K562 (cell line): ENCODE results near the gene CACTIN. TPM values are rescaled to one million over a fixed set of nuclear protein-coding genes. Genes with fewer than 3 reads are reported as not detected.
A peak's percentile ranks its signal among the peaks of the same experiment; 100 is the strongest.

Source experiments
- BRD4 ChIP-seq: fragments of 200-600 bp; sonication (generic); IDR thresholded peaks from 2 replicates; pipeline ENCODE4 v1.6.1; 2017; ENCODE audit warnings: inconsistent platforms
- BRD9 ChIP-seq: fragments of 450-650 bp; IDR thresholded peaks from 2 replicates; pipeline ENCODE4 v1.6.1; 2018; ENCODE audit warnings: low read depth; ENCODE audit not compliant: partially characterized antibody
- CC2D1A ChIP-seq: fragments of 450-650 bp; IDR thresholded peaks from 2 replicates; pipeline ENCODE4 v1.6.1; 2017; ENCODE audit warnings: mild to moderate bottlenecking
- CHD7 ChIP-seq: fragments of 200-600 bp; sonication (generic); IDR thresholded peaks from one replicate; pipeline ENCODE4 v1.6.1; 2012; ENCODE audit warnings: mild to moderate bottlenecking, low read depth, low read length, inconsistent platforms
- ERF ChIP-seq: fragments of 450-650 bp; formaldehyde crosslinking; IDR thresholded peaks from 2 replicates; pipeline ENCODE4 v1.4.0; 2020; ENCODE audit warnings: mild to moderate bottlenecking, mixed read lengths
- FOXK2 ChIP-seq, 2 experiments: fragments of 450-650 bp; IDR thresholded peaks in 1 of 2; conservative IDR thresholded peaks in 1 of 2; 2 replicates each; pipeline ENCODE4 v1.6.1; 2016; ENCODE audit warnings: low read depth in 2 of 2, mild to moderate bottlenecking in 1 of 2
- MYNN ChIP-seq, 2 experiments: sonication (generic); formaldehyde crosslinking in 1 of 2; IDR thresholded peaks; 2 replicates each; pipeline versions ENCODE4 v1.5.0 to v1.6.1; 2016 to 2020; ENCODE audit warnings: antibody characterized with exemption in 1 of 2, missing genetic modification reagents in 1 of 2
- PHB2 ChIP-seq: fragments of 450-650 bp; IDR thresholded peaks from 2 replicates; pipeline ENCODE4 v1.6.1; 2017; ENCODE audit warnings: low read depth
- RREB1 ChIP-seq: fragments of 250-450 bp; sonication (Bioruptor Pico); IDR thresholded peaks from 2 replicates; pipeline ENCODE4 v1.4.0; 2020
- polyA plus RNA-seq, 8 experiments: library from polyadenylated mRNA; depleted of rRNA in 4 of 8; stranded (reverse) in 5 of 8; unstranded in 3 of 8; fragments of >200 nt; fragmentation: Nextera tagmentation in 2 of 8; fragmentation: Illumina TruSeq in 1 of 8; extraction: Ambion mirVana in 2 of 8; extraction: Trizol in 1 of 8; gene quantifications; 2 replicates each; pipeline versions ENCODE4 v1.2.1 to v1.2.3, GENCODE V29; 2011 to 2014; ENCODE audit warnings: inconsistent platforms in 1 of 8, missing spikeins in 1 of 8
- total RNA-seq, 7 experiments: library from RNA; depleted of rRNA in 6 of 7; stranded (reverse); fragments of >200 nt in 6 of 7; fragmentation: Illumina TruSeq in 2 of 7; extraction: Trizol in 2 of 7; gene quantifications; 2 replicates each; pipeline versions ENCODE4 v1.2.1 to v1.2.3, GENCODE V29; 2011 to 2021; ENCODE audit warnings: low replicate concordance in 1 of 7

Gene CACTIN
- total and polyA plus RNA-seq, 9 of the 15 experiments (the other 6 are each of a cell fraction or from before 2014, with no cell fraction given), result 0.15 to 49.2 (median 15.0) TPM

DNA sequence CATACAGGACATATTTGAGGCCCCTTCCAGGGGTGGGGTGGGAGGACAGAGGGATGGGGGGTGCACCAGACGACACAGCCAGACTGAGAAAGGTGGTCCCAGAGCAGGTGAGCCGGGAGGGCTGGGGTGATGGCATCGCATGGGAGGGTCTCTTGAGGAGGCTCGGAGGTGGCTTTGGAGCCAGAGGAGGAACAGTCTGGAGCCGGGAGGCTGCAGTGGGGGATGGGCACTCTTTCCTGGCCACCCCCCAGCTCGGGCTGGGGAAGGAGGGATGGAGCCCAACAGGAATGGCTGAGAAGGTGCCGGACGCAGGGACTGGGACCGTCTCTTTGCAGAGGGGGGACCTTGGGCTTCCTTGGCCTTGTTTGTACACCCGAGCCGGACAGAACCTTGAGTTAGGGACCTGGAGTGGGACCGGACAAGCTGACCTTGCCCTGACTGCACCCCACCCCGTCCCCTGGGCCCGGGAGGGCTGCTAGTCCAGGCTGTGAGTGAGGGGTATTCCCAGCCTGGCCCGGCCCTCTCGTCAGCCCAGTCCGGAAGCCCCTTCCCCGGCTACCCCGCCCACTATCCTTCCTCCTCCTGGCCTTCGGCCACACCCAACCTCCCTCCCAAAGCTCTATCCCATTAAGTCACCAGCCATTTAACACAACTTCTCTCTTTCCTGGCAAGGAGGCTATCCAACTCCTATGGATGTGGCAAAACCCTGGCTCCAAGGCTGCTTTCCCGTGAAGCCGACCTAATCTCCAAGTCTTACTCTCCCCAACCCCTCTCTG lies 19.1 kb downstream of the CACTIN start (continued):
- TF ChIP-seq RREB1 (peak; percentile 78), FOXK2 (conservative IDR thresholded peaks at IDR 0.05 in 1 of 2, IDR thresholded peaks at IDR 0.05 in 1 of 2; ENCODE audit: low read depth in 2 of 2) (0 out of 4 replicates have a peak, but pooled peaks of 1 of the 2 experiments have one; percentile 2), CHD7 (no peak), ERF (CRISPR knock-in tag) (peak; percentile 64; the same call in 1 of the 2 replicates), CC2D1A (0 out of 2 replicates have a peak, but pooled peaks have one; percentile 10), PHB2 (no peak), MYNN (IDR thresholded peaks at IDR 0.05) (0 out of 2 replicates have a peak, but pooled peaks have one; percentile 20), MYNN (CRISPR knock-in tag; IDR thresholded peaks at IDR 0.05) (no peak), BRD9 (no peak), BRD4 (peak; percentile 41; the same call in 1 of the 2 replicates)
